HG02943 (cell line): ENCODE data around the gene NFYC.
"Not testable (repeated sequence)": the region's sequence is repeated elsewhere in the genome, so short reads cannot be mapped to it uniquely, and the experiment has no call there.

Experiments used
- ATAC-seq: cut with Tn5 transposase; IDR thresholded peaks from one replicate; pipeline ENCODE4 v1.9.1; 2021; ENCODE audit warnings: mild to moderate bottlenecking, low read depth, moderate library complexity; ENCODE audit not compliant: unreplicated experiment

Gene NFYC

DNA sequence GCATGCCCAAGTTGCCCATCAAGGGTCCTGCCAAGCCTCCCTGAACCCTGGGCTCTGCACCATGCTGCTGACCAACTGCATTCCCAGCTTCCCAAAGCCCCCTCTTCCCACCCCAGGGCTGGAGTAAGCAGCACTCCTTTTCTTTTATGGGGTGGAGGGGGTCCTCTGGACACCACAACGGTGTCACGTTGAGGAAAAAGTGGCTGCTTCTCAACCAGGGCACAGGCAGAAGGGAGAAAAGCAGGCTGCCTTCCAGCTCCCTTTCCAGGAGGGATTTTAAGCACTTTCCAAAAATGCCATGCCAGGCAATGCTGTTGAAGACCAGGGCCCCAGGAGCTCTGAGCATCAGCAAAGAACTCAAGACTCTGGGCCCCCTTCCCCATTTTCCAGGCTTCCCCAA lies 26.7 kb upstream of the NFYC start:
- no peak for ATAC-seq

DNA sequence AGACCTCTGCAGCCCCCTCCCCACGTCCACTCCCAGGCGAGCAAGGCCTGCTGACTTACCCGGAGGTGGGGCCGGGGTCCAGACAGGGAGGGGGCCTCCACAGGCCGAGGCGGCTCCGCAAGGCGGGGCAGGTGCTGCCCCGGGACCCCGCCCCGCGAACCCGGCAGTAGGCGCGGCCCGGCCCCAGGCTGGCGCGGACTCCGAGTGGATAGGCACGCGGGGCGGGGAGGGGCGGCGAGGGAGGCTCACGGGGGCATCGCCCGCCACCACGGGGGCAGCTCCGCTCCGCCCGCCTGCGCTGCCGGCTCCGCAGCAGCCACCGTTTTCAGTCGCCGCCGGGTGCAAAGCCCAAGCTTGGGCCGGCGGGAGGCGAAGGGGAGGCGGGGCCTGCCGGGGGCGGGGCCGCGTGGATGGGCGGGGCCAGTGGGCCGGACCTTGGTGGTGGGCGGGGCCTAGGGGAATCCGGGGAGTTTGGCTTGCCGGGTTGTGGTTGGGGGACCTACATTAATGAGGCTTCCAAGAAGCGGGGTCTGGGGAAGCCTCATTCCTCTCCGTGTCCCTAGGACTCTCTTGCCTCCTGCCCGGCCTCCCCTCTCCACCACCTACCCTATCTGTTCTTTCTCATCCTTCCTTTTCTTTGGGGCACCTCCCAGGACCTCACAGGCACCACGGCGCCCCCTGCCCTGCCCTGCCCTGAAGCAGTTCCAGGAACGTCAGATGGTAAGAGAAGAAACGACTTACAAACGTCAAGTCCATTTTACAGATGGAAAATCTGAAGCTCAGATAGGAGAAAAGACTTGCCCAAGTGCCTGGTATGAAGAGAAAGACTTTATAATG lies 26.0 kb upstream of the NFYC start, which contains the start of gene RIMS3:
Gene RIMS3, minus strand, starts transcription at position 348 of the 837 bp plus-strand sequence. CDS start 23,757 bp downstream, outside the sequence.
- no peak for ATAC-seq

DNA sequence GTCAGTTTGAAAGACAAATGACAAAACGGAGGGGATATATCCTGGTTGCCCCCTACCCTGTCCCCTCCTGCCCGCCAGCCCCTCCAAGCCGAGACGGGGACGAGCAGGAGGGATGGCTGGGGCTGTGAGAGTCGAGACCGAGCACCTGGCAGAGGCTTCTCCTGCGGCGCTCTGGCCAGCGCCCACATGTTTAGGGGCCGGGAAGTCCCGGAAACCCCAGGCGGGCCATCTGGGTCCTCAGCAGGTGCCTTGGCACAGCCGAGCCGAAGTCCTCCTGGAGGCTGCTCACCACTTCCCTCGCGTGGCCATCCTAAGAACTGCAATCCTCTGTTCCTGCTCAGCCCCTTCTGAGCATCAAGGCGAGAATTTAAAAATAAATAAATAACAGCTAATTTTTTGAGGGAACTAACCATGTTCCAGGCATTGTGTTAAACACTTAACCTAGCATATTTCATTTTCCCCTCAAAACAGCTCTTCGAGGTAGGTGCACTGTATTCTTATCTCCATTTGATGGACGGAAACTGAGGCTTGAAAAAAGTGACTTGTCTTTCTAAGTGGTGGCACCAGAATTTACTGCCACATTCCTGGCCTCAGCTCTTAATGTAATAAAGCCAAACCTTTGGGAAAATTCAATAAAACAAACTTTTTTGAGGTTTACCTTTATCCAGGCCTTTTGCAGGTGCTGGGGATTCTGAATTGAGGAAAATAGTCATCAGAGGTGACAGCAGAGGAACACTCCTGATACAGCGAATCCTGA lies 22.6 kb upstream of the NFYC start:
- peak; percentile 51 for ATAC-seq

DNA sequence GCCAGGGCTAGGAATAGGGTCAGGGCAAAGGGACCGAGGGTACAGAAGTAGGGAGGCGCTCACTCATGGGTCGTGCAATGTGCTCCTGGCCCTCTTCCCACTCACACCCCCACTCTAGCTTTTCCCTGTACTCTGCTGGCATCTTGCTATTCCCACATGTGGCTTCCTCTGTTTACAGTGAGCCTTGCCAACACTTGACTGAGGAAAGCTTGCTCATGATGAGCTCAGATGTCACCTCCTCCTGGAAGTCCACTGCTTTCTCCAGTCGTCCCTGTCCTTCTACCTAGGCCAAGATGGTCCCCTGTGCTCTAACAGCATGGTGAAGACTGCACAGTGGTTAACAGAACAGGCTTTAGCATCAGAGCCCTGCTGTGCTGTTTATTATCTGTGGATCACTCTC lies 18.1 kb upstream of the NFYC start:
- no peak for ATAC-seq

DNA sequence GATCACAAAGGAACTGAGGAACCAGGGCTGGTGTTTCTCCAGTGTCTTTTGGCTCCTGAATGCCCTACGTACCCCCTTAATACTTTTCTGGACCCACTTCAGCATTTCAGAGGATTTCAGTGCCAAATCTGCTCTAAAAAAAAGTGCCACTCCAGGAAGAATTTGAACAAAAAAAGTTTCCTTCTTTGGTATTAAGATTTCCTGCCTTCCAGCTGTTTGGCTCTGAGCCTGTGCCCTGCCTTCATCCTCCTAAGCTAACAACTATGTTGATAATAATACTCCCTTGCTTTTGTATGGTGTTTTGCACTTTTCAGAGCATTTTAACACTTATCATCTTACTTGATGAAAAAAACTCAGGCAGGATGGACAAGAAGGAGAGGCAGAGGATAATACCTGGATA lies 15.0 kb upstream of the NFYC start:
- no peak for ATAC-seq

DNA sequence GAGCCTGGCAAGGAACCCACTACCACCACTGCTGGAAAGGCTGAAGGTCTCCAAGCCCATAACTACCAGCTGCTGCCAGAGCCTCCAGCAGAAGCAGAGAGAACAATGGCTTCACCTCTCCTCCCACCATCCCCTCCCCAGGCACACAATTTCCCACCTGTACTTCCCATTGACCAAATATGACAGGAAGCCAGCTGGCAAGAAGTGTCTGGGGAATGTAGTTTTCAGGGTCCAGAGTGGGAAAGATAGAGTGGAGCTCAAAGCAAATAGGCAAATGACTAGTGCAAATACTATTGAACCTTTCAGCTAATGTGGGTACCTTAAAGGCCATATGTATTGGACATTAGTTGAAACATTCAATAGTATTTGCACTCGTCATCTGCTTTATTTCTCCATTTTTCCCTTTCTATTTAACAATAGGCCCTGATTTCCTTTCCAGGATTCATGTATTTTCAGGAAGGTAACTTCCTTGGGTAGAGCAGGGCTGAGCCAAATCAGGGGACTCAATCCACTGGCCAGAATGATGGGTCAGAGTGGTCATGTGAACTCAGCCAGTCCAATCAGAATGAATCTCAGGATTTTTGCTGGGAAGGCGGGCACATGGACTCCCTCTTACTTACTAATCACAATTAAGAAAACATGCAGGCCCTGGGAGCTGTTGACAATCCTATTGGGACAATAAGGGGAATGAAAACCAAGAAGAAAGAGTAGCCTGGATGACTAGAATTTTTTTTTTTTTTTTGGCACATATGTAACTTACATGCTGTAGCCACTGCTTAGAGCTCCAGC lies 12.1 kb upstream of the NFYC start:
- ATAC-seq: no peak

DNA sequence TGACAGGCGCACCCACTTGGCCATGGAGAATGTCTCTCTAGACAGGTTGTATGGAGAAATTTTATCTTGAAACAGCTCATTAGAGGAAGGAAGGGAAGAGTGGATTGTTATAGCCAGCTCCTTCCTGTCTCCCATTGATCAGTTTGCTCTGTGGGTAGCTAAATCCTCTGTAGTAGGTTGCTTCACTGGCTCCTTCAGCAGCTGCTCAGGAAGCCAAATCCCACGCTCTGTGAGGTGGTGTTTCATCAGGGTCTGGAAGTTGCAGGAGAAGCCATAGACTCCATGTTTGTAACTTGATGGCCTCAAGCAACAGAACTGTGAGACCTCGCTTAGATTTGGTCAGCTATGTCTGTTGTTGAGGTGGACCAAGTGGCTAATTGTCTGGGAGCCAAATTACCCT lies 6.8 kb upstream of the NFYC start:
- no peak for ATAC-seq

DNA sequence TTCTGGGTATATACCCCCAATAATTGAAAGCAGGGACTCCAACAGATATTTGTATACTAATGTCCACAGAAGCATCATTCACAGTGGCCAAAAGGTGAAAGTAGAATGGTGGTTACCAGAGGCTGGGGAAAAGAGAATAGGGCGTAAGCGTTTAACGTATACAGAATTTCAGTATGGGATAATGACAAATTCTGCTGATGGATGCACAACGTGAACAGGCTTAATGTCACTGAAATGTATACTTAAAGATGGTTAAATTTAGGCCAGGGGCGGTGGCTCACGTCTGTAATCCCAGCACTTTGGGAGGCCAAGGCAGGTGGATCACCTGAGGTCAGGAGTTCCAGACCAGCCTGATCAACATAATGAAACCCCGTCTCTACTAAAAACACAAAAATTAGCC lies 4.4 kb upstream of the NFYC start:
- no peak for ATAC-seq

DNA sequence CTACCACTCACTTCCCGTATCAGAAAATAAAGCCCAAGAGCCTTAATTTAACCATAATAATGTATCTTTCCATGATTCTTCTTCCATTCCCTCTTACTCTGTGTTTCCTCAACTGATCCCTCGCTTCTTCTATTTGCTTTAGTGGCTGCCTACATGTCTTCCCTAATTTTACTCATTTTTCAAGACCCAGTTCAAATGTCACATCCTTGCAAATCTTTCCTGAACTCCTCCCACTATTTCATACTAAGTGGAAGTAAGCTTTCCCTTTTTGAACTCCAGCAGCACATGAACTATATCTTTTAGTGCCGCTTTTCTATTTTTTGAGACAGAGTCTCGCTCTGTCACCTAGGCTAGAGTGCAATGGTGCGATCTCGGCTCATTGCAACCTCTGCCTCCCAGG lies 3.8 kb upstream of the NFYC start:
- no peak for ATAC-seq

DNA sequence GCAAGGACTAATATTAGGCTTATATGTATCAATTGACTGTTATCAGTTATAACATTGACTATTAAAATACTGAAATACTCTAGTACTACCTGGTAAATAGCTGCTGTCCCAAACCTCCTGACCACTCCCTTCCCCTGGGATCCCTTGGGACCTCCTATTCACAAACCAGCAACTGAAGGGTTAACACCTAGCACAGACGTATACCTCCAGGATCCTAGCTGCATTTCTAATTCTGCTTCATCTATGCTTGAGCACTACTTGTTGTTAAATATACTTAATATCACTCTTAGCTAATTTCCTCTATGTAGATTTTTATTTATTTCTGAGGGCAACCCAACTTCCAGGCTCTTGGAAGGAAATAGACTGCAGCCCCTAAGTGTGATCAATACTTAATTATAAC lies 1.8 kb upstream of the NFYC start:
- no peak for ATAC-seq

DNA sequence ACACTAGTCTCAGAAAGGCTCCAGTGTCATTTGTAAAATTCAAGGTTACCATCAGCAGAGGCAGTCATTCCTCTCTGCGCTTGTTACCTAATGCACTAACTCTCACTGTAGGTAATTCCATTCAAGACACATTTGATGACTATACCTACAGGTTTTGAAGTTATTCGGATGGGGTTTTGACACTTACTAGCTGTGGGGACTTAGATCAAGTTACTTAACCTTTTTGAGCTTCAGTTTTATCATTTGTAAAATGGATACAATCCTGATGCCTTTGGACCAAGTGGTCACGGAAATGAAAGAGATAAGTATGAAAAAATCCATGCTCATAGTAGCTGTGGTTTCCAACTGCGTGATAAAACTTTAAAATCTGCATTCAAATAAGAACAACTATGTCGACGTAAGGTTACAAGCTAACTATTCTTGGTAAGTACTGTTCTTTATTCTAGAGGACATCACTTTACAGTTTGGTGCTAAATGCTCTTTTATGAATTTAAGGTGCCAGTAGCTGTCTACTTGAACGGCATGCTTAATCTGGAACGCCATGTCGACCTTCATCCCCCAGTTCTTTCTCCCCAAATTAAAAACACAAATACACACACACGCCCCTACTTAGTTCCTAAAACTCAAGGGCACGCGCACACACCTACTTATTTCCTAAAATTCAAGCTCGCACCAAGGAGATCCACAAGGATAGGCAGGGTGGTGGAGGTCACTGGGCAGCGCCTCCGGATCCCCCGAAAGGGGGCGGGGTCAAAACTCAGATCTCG lies 550 bp upstream of the NFYC start:
- no peak for ATAC-seq

DNA sequence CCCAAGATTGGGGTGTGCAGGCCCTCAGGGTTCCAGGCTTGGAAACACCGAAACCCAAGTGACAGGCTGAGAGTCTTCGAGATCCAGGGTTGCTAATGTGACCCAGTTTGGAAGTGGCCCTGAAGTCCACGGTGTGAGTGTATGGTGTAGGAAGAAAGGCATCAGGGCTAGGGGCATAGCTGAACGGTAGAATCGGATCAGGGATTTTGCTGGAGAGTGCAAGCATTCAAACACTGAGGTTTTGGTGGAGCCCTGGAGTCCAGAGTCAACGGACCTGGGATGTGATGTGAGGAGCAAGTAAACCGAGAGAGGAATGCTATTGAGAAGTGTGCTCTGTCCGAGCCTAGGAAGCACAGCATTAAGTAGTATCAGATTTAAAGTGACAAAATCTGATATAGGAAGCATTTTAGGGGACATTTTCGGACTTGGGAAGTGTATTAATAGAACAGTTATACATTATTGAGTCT lies 958 bp downstream of the NFYC start:
- no peak for ATAC-seq

DNA sequence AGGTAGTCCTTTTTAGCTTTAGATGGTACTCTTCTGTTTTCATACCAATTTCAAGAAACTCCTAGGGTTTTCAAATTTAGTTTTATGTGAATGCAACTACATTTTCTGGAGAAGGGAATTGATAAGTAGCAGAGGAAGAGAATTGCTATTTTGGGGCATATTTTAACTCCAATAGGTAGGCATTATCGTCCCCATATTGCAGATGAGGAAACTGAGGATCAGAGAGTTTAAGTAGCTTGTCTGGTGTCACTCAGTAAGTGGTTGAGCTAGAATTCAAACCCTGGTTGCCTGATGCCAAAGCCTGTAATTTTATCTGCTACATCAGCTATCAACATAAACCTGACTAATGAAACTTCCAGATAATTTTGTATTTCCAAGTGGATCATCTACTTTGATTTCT lies 1.9 kb downstream of the NFYC start:
- ATAC-seq: no peak

DNA sequence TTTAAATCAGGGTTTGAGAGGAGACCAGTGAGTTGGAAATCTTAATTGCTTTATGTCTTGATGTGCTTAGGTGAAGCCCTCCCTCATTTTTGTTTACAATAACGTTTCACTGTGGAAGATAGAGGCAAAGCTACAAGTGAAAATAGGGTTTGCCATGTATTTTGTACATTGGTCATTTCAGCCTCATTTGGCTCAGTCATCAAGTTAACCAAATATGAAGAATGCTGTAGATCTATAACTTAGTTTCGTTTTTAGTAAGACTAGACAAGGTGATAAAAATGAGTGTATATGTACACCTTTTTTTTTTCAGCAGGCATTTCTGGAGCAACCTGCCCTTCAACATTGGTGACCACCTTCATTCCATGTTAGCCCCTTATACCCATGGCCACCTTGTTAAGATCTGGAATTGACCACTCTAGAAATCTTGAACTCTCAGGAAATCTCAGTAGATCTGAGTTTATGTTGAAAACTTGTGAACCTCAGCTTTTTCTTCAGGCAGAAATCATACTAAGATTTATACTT lies 2.9 kb downstream of the NFYC start:
- ATAC-seq: no peak

DNA sequence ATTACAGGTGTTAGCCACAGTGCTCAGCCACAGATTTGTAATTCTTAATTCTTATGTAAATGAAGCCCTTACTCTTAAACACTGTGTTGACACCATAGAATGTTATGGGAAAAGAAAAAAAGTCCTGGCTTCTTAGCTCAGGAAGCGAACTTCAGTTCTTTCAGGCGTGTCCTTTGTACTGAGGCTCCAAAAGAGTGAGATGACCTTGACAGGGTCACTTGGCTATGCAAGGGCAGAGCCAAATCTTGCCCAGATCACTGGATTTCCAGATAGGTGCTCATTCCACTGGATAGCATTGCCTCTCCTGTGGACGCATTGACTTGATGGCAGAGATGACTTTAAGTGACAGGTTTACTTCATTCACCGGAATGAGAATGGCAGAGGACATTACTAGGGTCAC lies 4.8 kb downstream of the NFYC start:
- no peak for ATAC-seq

DNA sequence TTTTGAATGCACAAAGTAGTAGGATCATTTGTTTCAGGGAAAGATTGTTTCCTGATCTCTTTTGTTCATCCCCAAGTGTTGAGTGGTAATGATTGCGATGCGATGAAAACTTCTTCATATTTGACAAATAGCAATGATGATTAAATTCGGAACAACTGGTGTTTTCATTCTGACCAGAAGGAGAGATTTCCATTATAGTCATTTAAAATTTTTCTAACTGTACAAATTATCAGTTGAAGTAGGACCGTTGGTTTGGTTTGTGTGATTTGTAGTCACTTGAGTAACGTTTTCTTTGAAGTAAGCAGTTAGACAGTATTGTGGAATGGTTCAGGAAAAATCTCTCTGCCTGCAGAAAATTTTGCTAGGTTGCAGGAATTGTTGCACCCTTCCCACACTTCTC lies 5.9 kb downstream of the NFYC start:
- ATAC-seq: no peak

DNA sequence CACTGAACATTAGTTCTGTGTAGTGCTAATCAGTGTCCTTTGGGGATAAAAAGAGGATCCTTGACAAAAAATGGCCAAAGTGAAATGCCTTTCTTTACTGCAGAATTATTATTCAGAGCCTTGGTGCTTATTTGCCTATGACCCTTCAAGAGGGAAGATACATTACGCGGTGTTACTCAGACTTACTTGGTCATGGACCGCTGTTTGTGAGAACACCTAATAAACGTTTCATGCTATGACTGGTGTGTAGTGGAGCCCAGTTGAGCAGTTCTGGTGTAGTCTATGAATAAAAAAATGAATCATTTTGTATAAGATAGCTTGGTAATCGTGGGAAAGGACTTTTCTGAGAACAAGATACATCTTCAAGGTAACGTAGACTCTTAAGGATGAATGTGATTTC lies 8.3 kb downstream of the NFYC start:
- no peak for ATAC-seq

DNA sequence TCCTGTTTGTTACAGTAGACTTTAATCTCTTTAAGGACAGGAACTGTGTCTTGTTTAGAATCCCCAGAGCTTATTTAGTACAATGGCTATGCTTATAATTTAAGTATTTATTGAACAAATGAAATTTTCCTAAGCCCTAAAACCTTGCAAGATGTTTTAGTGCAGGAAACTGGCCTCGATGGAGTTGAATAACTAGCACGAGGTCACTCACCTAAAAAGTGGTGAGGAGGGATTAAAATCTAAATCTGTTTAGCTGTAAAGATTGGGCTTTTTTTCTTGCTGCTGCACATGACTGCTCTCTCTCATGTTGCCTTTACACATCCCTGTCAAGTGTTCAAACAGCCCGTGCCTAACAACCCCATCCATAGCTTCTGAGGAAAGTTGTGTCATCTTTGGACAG lies 10.2 kb downstream of the NFYC start:
- ATAC-seq: no peak

DNA sequence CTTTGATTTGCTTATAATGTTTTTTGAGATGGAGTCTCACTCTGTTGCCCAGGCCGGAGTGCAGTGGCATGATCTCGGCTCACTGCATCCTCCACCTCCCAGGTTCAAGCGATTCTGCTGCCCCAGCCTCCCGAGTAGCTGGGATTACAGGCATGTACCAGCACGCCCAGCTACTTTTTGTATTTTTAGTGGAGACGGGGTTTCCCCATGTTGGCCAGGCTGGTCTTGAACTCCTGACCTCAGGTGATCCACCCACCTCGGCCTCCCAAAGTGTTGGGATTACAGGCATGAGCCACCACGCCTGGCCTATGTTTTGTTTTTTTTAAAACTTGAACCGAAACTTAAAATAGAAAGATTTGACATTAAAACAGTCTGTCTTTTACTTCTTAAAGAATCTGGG lies 11.3 kb downstream of the NFYC start:
- not testable (repeated sequence) for ATAC-seq

DNA sequence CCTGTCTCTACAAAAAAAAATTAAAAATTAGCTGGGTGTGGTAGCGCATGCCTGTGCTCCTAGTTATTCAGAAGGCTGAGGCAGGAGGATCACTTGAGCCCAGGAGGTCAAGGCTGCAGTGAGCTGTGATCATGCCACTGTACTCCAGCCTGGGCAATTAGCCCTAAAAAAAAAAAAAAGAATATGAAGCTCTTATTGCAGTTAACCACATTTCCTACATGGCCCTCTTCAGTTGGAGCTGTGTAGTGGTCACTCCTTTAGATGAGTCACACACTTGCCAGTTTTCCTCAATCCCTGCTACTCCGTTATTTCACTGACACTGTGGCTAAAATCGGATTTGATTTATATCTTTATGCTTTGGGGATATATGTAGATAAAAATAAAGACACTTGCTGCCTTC lies 11.8 kb downstream of the NFYC start:
- no peak for ATAC-seq
